Measurements from ENCODE around the gene CUL9. TPM values are rescaled to one million over a fixed set of nuclear protein-coding genes. Genes with fewer than 3 reads are reported as not detected.

Gene CUL9
- total RNA-seq, 2 donors from 2014 or later = 73.9 to 78.0 TPM

- Mint-ChIP-seq H3K4me1 (peaks cover 13% of the 10 kb centered on the region), H3K27me3 (no peaks in the 10 kb centered on the region), H3K36me3 (ENCODE audit: low read depth) (peaks cover 12% of the 10 kb centered on the region), H3K4me3 (no peak overlapping the region), H3K27ac (no peak overlapping the region)
- no peaks in the 10 kb centered on the region for H3K9me3 ChIP-seq (ENCODE audit: control insufficient read depth, low read length, poor library complexity, severe bottlenecking)
- no peak for DNase-seq
- ATAC-seq = no peak
These were observed 10.9 kb downstream of the CUL9 start for GRCh38 chr6:43192911-43193310.

- H3K9me3 ChIP-seq (ENCODE audit: control insufficient read depth, low read length, poor library complexity, severe bottlenecking) = no peaks in the 10 kb centered on the region
- no peak for DNase-seq
- ATAC-seq = no peak
- peaks cover 12% of the 10 kb centered on the region for H3K36me3 Mint-ChIP-seq (ENCODE audit: low read depth)
- no peaks in the 10 kb centered on the region for H3K27me3 Mint-ChIP-seq
- peaks cover 13% of the 10 kb centered on the region for H3K4me1 Mint-ChIP-seq
- H3K27ac Mint-ChIP-seq = no peak overlapping the region
- H3K4me3 Mint-ChIP-seq = no peak overlapping the region
These were observed 11.9 kb downstream of the CUL9 start for GRCh38 chr6:43193929-43194328.

GRCh38 chr6:43196337-43196736 is 14.3 kb downstream of the CUL9 start:
- Mint-ChIP-seq H3K4me3 (no peak overlapping the region), H3K36me3 (ENCODE audit: low read depth) (peaks cover 22% of the 10 kb centered on the region), H3K27ac (no peak overlapping the region), H3K4me1 (peaks cover 16% of the 10 kb centered on the region), H3K27me3 (no peaks in the 10 kb centered on the region)
- ATAC-seq = no peak
- no peaks in the 10 kb centered on the region for H3K9me3 ChIP-seq (ENCODE audit: control insufficient read depth, low read length, poor library complexity, severe bottlenecking)
- no peak for DNase-seq

- DNase-seq = no peak
- Mint-ChIP-seq H3K27me3 (no peaks in the 10 kb centered on the region), H3K27ac (no peak overlapping the region), H3K36me3 (ENCODE audit: low read depth) (peaks cover 17% of the 10 kb centered on the region), H3K4me3 (no peak overlapping the region), H3K4me1 (peaks cover 15% of the 10 kb centered on the region)
- ATAC-seq = no peak
- H3K9me3 ChIP-seq (ENCODE audit: control insufficient read depth, low read length, poor library complexity, severe bottlenecking) = no peaks in the 10 kb centered on the region
These were observed 17.9 kb downstream of the CUL9 start for GRCh38 chr6:43199912-43200311.

GRCh38 chr6:43200541-43200940 is 18.5 kb downstream of the CUL9 start:
- no peak for ATAC-seq
- H3K36me3 Mint-ChIP-seq (ENCODE audit: low read depth) = peaks cover 16% of the 10 kb centered on the region

GRCh38 chr6:43202451-43202850 is 20.5 kb downstream of the CUL9 start:
- ATAC-seq (no peak), DNase-seq (no peak)
- no peaks in the 10 kb centered on the region for H3K9me3 ChIP-seq (ENCODE audit: control insufficient read depth, low read length, poor library complexity, severe bottlenecking)
- H3K27me3 Mint-ChIP-seq = no peaks in the 10 kb centered on the region
- H3K4me1 Mint-ChIP-seq = peaks cover 13% of the 10 kb centered on the region
- H3K36me3 Mint-ChIP-seq (ENCODE audit: low read depth) = peaks cover 13% of the 10 kb centered on the region
- no peak overlapping the region for H3K27ac Mint-ChIP-seq
- H3K4me3 Mint-ChIP-seq = no peak overlapping the region

More at GRCh38 chr6:43200541-43200940, 18.5 kb downstream of the CUL9 start:
- Mint-ChIP-seq H3K4me1 (peaks cover 15% of the 10 kb centered on the region), H3K27me3 (no peaks in the 10 kb centered on the region), H3K27ac (no peak overlapping the region), H3K4me3 (no peak overlapping the region)
- DNase-seq = no peak
- H3K9me3 ChIP-seq (ENCODE audit: control insufficient read depth, low read length, poor library complexity, severe bottlenecking) = no peaks in the 10 kb centered on the region

GRCh38 chr6:43203029-43203717 is 21.2 kb downstream of the CUL9 start:
- Mint-ChIP-seq H3K4me1 (peaks cover 13% of the 10 kb centered on the region), H3K27me3 (no peaks in the 10 kb centered on the region), H3K36me3 (ENCODE audit: low read depth) (peaks cover 13% of the 10 kb centered on the region), H3K27ac (no peak overlapping the region), H3K4me3 (no peak overlapping the region)
- H3K9me3 ChIP-seq (ENCODE audit: control insufficient read depth, low read length, poor library complexity, severe bottlenecking) = no peaks in the 10 kb centered on the region
- ATAC-seq (no peak), DNase-seq (no peak)

GRCh38 chr6:43203718-43204095 is 21.7 kb downstream of the CUL9 start:
- no peaks in the 10 kb centered on the region for H3K9me3 ChIP-seq (ENCODE audit: control insufficient read depth, low read length, poor library complexity, severe bottlenecking)
- no peak overlapping the region for H3K4me3 Mint-ChIP-seq
- no peaks in the 10 kb centered on the region for H3K27me3 Mint-ChIP-seq
- H3K4me1 Mint-ChIP-seq = peaks cover 13% of the 10 kb centered on the region
- DNase-seq (no peak), ATAC-seq (no peak)
- no peak overlapping the region for H3K27ac Mint-ChIP-seq
- H3K36me3 Mint-ChIP-seq (ENCODE audit: low read depth) = peaks cover 13% of the 10 kb centered on the region

- H3K9me3 ChIP-seq (ENCODE audit: control insufficient read depth, low read length, poor library complexity, severe bottlenecking) = no peaks in the 10 kb centered on the region
- Mint-ChIP-seq H3K4me1 (peaks cover 13% of the 10 kb centered on the region), H3K36me3 (ENCODE audit: low read depth) (peaks cover 13% of the 10 kb centered on the region), H3K27me3 (no peaks in the 10 kb centered on the region), H3K4me3 (no peak overlapping the region), H3K27ac (no peak overlapping the region)
- no peak for DNase-seq
- no peak for ATAC-seq
These were observed 22.5 kb downstream of the CUL9 start for GRCh38 chr6:43204271-43205105.

GRCh38 chr6:43205849-43206248 is 23.9 kb downstream of the CUL9 start:
- Mint-ChIP-seq H3K4me3 (no peak overlapping the region), H3K4me1 (peaks cover 9% of the 10 kb centered on the region), H3K36me3 (ENCODE audit: low read depth) (peaks cover 7% of the 10 kb centered on the region), H3K27me3 (no peaks in the 10 kb centered on the region), H3K27ac (peak overlapping the region; percentile 11)
- DNase-seq = no peak
- no peak for ATAC-seq
- no peaks in the 10 kb centered on the region for H3K9me3 ChIP-seq (ENCODE audit: control insufficient read depth, low read length, poor library complexity, severe bottlenecking)

- H3K4me1 Mint-ChIP-seq = peaks cover 3% of the 10 kb centered on the region
- H3K9me3 ChIP-seq (ENCODE audit: control insufficient read depth, low read length, poor library complexity, severe bottlenecking) = no peaks in the 10 kb centered on the region
- peaks cover 4% of the 10 kb centered on the region for H3K36me3 Mint-ChIP-seq (ENCODE audit: low read depth)
- ATAC-seq (no peak), DNase-seq (no peak)
- H3K27ac Mint-ChIP-seq = no peak overlapping the region
- H3K4me3 Mint-ChIP-seq = no peak overlapping the region
- no peaks in the 10 kb centered on the region for H3K27me3 Mint-ChIP-seq
These were observed 25.3 kb downstream of the CUL9 start for GRCh38 chr6:43207286-43207685.

GRCh38 chr6:43211955-43212354 is 30.0 kb downstream of the CUL9 start:
- Mint-ChIP-seq H3K27ac (no peak overlapping the region), H3K4me3 (no peak overlapping the region), H3K36me3 (ENCODE audit: low read depth) (peaks cover 4% of the 10 kb centered on the region), H3K4me1 (peaks cover 4% of the 10 kb centered on the region), H3K27me3 (no peaks in the 10 kb centered on the region)
- DNase-seq (no peak), ATAC-seq (no peak)
- H3K9me3 ChIP-seq (ENCODE audit: control insufficient read depth, low read length, poor library complexity, severe bottlenecking) = no peaks in the 10 kb centered on the region

GRCh38 chr6:43213431-43213830 is 31.4 kb downstream of the CUL9 start:
- Mint-ChIP-seq H3K27ac (no peak overlapping the region), H3K4me3 (no peak overlapping the region), H3K4me1 (peaks cover 4% of the 10 kb centered on the region), H3K36me3 (ENCODE audit: low read depth) (peaks cover 6% of the 10 kb centered on the region), H3K27me3 (no peaks in the 10 kb centered on the region)
- ATAC-seq = no peak
- H3K9me3 ChIP-seq (ENCODE audit: control insufficient read depth, low read length, poor library complexity, severe bottlenecking) = no peaks in the 10 kb centered on the region
- DNase-seq = no peak

GRCh38 chr6:43215066-43215465 is 33.1 kb downstream of the CUL9 start:
- Mint-ChIP-seq H3K4me3 (no peak overlapping the region), H3K27ac (no peak overlapping the region), H3K27me3 (no peaks in the 10 kb centered on the region), H3K36me3 (ENCODE audit: low read depth) (peaks cover 6% of the 10 kb centered on the region), H3K4me1 (peaks cover 7% of the 10 kb centered on the region)
- H3K9me3 ChIP-seq (ENCODE audit: control insufficient read depth, low read length, poor library complexity, severe bottlenecking) = no peaks in the 10 kb centered on the region
- DNase-seq = no peak
- ATAC-seq = no peak
